H4 (cell line): ENCODE measurements around the gene PTER. TPM values are rescaled to one million over a fixed set of nuclear protein-coding genes. Genes with fewer than 3 reads are reported as not detected.

Source experiments
- DNase-seq: peaks from one replicate; pipeline ENCODE4 v3.0.0-alpha.2; 2015; ENCODE audit warnings: low spot score
- total RNA-seq: library from RNA; depleted of rRNA; stranded (reverse); fragments of >200 nt; shearing (Covaris generic); gene quantifications from 2 replicates; pipeline ENCODE4 v1.2.3, GENCODE V29; 2014; rRNA removed

Gene PTER
- total RNA-seq, 1 experiment from 2014 or later = 0.14 TPM

DNA sequence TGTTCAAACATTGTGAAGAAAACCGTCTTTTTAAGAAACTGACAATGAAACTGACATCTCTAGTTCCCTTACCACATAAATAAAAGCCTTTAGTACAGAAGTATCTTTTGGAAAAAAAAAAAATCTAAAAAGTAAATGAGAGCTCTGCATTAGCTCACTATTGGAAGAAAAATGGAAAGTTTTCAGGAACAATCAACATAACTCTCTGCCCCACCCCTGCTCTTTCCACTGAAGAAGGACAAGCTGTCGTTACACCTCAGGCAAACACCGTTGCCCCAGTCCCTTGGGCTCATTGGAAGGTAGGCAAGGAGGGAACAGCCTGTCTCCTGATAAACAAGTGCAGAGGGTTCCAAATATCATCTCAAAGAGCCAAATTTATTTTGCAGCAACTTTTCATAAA, 107.3 kb downstream of the PTER start:
- DNase-seq = no peak

DNA sequence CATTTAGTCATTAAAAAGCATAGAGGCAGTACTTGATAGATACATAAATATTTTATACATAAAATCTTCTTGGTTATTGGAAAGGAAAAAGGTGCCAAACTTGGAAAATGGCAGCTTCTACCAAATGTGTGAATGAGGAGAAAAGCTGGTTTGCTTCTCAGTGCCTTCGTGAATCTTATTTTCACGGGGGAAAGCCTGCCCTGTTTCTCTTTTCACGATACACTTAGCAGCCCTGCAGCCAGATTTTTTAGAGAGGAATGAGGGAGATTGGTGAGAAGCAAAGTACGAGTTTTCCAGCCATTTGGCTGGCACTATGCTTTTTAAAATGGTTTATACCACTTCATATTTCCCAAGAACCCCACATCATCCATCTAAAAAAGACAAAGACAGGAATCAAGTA, 107.8 kb downstream of the PTER start:
- DNase-seq = no peak

DNA sequence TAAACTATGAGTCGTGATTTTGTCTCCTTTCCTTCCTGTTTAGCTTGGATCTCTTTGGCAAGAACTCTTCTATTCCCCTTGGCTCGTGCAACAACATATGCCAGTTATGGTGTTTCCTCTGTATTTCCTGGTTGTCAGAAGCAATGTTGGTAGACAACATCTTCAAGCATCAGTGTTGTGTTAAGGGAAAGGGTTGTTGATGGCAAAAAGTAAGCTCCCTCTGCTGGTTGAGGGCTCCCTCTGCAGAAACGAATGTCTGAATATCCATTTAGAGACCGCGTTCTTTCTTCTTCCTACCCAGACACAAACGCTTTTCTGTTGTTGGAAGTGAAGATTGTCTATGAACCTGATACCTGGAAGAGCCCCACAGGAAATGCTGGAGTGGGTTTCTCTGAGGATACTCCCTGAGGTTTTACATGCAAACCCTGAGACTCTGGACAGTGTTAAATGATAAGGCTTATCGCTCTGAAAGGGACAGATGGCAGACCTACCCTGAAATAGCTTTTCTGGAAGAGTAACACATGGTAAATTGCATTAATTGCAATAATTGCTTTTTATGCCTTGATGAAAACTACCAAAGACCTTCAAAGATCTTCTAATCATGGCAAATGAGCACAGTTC, 108.4 kb downstream of the PTER start:
- no peak for DNase-seq

DNA sequence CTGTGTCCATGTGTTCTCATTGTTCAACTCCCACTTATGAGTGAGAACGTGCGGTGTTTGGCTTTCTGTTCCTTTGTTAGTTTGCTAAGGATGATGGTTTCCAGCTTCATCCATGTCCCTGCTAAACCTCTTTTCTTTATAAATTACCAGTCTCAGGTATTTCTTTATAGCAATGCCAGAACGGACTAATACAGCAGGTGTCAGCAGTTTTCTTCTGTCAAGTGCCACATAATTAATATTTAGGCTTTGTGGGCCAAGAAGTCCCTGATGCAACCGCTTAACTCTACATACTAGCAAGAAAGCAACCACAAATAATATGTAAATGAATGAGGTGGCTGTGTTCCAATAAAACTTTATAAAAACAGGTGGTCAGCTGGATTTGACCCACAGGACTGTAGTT, 111.2 kb downstream of the PTER start:
- DNase-seq = no peak

DNA sequence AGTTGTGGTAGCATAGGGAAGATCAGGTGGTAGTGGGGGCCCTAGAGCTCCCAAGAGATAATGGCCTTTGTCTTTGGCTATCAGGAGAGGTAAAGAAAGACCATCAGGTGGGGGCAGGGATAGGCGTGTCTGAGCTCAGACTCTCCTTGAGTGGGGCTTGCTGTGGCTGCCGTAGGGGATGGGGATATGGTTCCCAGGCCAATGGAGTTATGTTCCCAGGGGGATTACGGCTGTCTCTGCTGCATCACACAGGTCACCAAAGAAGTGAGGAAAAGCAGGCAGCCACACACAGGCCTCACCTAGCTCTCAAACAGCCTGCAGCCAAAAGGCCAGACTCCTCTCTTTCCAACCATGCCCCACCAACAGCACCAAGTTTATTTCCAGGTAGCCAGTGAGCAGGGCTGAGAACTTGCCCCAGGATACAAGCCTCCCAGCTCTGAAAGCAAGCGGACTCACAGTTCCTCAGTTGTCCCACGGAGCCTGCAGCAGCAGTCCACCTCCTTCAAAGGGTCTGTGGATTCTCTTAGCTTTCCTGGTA, 122.5 kb downstream of the PTER start:
- no peak for DNase-seq

DNA sequence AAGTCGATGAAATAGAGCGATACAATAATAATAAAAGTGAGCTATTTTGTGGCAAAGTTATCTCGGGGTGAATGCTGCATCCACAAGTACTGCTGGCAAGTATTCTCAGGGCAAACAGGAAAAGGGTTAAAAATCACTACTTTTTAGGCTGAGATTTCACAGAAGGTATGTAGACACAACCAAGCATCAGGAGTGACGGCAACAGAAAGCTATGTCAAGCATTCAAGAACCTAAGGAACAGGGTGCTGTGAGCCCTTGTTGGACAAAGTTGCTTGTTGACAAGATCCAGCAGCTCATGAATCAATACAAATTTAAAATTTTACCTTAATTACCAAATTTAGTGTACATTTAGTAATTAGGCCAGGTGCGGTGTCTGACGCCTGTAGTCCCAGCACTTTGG, 126.1 kb downstream of the PTER start:
- no peak for DNase-seq

Other genes starting within 250 kb of the PTER start
- not detected in 2 replicates for gene C1QL3, start 84.9 kb downstream of the PTER start, total RNA-seq